ENCODE measurements around the gene IL36B.

GRCh38 chr2:113021312-113021711, 31.4 kb downstream of the IL36B start:
- TF ChIP-seq, protein P1, sequence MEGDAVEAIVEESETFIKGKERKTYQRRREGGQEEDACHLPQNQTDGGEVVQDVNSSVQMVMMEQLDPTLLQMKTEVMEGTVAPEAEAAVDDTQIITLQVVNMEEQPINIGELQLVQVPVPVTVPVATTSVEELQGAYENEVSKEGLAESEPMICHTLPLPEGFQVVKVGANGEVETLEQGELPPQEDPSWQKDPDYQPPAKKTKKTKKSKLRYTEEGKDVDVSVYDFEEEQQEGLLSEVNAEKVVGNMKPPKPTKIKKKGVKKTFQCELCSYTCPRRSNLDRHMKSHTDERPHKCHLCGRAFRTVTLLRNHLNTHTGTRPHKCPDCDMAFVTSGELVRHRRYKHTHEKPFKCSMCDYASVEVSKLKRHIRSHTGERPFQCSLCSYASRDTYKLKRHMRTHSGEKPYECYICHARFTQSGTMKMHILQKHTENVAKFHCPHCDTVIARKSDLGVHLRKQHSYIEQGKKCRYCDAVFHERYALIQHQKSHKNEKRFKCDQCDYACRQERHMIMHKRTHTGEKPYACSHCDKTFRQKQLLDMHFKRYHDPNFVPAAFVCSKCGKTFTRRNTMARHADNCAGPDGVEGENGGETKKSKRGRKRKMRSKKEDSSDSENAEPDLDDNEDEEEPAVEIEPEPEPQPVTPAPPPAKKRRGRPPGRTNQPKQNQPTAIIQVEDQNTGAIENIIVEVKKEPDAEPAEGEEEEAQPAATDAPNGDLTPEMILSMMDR (IDR thresholded peaks at IDR 0.05), result no peak
- no peak for TF ChIP-seq POLR2A (IDR thresholded peaks at IDR 0.05)
